Activated CD8-positive, alpha-beta T cell treated with anti-CD3 and anti-CD28 coated beads for 36 hours (primary cell): Measurements from ENCODE around the gene TRPC4AP. TPM values are rescaled to one million over a fixed set of nuclear protein-coding genes. Genes with fewer than 3 reads are reported as not detected.
A peak's percentile ranks its signal among the peaks of the same experiment; 100 is the strongest.

ENCODE experiments used
- ATAC-seq: fragments of 200-7000 bp; cut with Tn5 transposase; one replicate; pipeline ENCODE4 v1.10.0; 2021; ENCODE audit warnings: mild to moderate bottlenecking, moderate library complexity
- CTCF ChIA-PET: fragments of 350-600 bp; sonication (Branson Sonifier 250); formaldehyde crosslinking; loops from one replicate; lab custom pipeline; 2021; ENCODE audit warnings: antibody characterized with exemption; lab: Charles Lee
- POLR2A ChIA-PET: fragments of 350-600 bp; sonication (Branson Sonifier 250); formaldehyde crosslinking; loops from one replicate; lab custom pipeline; 2021; ENCODE audit warnings: antibody characterized with exemption; lab: Charles Lee
- DNase-seq: peaks from one replicate; pipeline ENCODE4 v3.0.0-alpha.2; 2020
- H3K27ac Mint-ChIP-seq: one replicate; pipeline ENCODE4 v1.8.0; 2021; ENCODE audit warnings: mild to moderate bottlenecking, mixed read lengths
- H3K27me3 Mint-ChIP-seq: one replicate; pipeline ENCODE4 v1.8.0; 2021; ENCODE audit warnings: mixed read lengths
- H3K36me3 Mint-ChIP-seq: one replicate; pipeline ENCODE4 v1.8.0; 2021; ENCODE audit warnings: low read depth, mixed read lengths
- H3K4me1 Mint-ChIP-seq: one replicate; pipeline ENCODE4 v1.8.0; 2021; ENCODE audit warnings: low read depth, mixed read lengths
- H3K4me3 Mint-ChIP-seq: one replicate; pipeline ENCODE4 v1.8.0; 2021; ENCODE audit warnings: mild to moderate bottlenecking, moderate library complexity, mixed read lengths
- H3K9me3 Mint-ChIP-seq: one replicate; pipeline ENCODE4 v1.8.0; 2021; ENCODE audit warnings: mixed read lengths
- intact Hi-C: fragments of 100-400 bp; cut with micrococcal nuclease; formaldehyde crosslinking; loops from one replicate; pipeline ENCODE4 v1.10.0; 2022
- total RNA-seq, 2 experiments: library from RNA; stranded (reverse); gene quantifications; one replicate each; pipeline ENCODE4 v1.2.3, GENCODE V29; 2021
- TF ChIP-seq, protein P1 (sequence below): fragments of 200-600 bp; IDR thresholded peaks from one replicate; pipeline ENCODE4 v1.8.0; 2022; ENCODE audit warnings: antibody characterized with exemption, mild to moderate bottlenecking

Gene TRPC4AP
- total RNA-seq, 2 experiments from 2014 or later = 34.2 to 38.2 TPM

DNA sequence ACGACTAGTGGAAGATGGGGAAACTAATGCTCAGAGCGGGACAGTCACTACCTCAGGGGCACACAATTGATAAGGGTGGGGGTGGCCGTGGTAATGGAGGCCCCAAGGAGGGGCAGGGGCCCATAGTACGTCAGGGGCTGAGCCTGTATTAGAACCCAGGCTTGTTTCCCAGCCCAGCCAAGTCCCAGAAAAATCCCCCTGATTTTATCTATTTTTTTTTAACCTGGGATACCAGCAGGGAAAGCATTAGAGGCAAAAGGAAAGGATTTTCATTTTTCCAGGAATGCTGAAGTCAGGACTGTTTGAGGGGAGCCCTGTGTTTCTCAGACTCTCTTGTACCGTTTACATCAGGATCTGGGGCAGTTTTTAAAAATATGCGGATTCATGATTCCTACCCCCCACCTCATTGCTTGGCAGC is 136.6 kb downstream of the TRPC4AP start:
- H3K27ac Mint-ChIP-seq = peak overlapping the region; percentile 97
- intact Hi-C loops = loop anchor here (5.0 kb wide), 1 partner anchor 124 kb away; no protein-coding TSS in a partner anchor
- TF ChIP-seq, protein P1, sequence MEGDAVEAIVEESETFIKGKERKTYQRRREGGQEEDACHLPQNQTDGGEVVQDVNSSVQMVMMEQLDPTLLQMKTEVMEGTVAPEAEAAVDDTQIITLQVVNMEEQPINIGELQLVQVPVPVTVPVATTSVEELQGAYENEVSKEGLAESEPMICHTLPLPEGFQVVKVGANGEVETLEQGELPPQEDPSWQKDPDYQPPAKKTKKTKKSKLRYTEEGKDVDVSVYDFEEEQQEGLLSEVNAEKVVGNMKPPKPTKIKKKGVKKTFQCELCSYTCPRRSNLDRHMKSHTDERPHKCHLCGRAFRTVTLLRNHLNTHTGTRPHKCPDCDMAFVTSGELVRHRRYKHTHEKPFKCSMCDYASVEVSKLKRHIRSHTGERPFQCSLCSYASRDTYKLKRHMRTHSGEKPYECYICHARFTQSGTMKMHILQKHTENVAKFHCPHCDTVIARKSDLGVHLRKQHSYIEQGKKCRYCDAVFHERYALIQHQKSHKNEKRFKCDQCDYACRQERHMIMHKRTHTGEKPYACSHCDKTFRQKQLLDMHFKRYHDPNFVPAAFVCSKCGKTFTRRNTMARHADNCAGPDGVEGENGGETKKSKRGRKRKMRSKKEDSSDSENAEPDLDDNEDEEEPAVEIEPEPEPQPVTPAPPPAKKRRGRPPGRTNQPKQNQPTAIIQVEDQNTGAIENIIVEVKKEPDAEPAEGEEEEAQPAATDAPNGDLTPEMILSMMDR = no peak
- H3K36me3 Mint-ChIP-seq = peaks cover 4% of the 10 kb centered on the region
- DNase-seq (no peak), ATAC-seq (no peak)
- H3K27me3 Mint-ChIP-seq = no peaks in the 10 kb centered on the region
- H3K4me3 Mint-ChIP-seq = peak overlapping the region; percentile 99
- H3K4me1 Mint-ChIP-seq = peaks cover 31% of the 10 kb centered on the region
- CTCF ChIA-PET = interaction anchor here (0.9 to 6.5 kb wide), 11 partner anchors 10 to 140 kb away, joined by 3 to 94 read pairs (median 3); partner anchors contain the start of genes ACSS2 and GGT7
- H3K9me3 Mint-ChIP-seq = no peaks in the 10 kb centered on the region
- POLR2A ChIA-PET = interaction anchor here (1.1 to 2.5 kb wide), 4 partner anchors 13 to 109 kb away, joined by 3 to 8 read pairs (median 4); partner anchors contain the start of gene ACSS2

DNA sequence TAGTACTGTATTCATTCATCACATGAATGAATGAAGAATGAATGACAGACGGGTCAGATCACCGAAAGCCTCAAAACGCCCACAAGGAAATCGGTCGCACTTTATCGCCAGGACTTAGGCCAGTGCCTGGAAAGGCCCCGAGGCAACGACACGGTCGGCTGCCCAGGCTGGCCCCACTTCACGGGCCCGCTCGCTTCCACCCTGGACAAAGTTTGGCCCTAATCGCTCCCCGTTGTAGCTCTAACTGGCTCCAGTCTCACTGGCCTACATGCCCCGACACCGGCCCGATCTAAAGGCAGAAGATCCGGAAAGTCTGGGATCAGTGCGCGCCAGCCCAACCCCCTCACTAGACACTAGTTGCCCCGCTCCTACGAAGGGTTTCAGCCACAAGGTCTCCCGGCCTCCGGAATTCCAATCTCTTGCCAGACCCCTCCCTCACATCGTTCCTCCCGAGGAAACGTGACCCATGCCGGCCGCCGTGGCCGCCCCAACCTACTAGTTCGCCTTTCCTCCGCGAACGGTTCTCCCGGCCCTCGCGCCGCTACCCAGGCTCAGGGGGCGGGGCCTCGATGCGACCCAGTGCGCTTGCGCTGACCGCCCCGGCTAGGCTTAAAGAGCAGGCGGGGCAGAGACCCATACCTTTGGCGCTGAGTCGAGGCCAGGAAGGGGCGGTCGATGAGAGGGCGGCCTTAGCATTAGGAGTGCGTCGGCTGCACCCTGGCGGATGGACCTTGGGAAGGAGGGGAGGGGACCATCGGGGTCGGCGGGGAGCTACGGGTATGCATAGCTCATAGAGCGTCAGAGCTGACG is 137.2 kb downstream of the TRPC4AP start, which contains the start of the genes GSS and MYH7B:
GSS (minus strand) TSS at position 576 of the 810 bp plus-strand sequence. CDS start 3,954 bp downstream, outside the sequence.
MYH7B (plus strand) TSS at position 638 of the 810 bp plus-strand sequence. CDS start 22,138 bp downstream, outside the sequence.
- peak; percentile 99 for DNase-seq
- peak; percentile 94 for ATAC-seq
- Mint-ChIP-seq H3K27ac (peak within 1 kb of the TSS; percentile 97), H3K9me3 (no peaks in the 10 kb centered on the region), H3K27me3 (no peaks in the 10 kb centered on the region), H3K4me1 (peaks cover 26% of the 10 kb centered on the region), H3K4me3 (peak within 1 kb of the TSS; percentile 99), H3K36me3 (peaks cover 4% of the 10 kb centered on the region)
- TF ChIP-seq, protein P1 = peak; percentile 45
- POLR2A ChIA-PET = interaction anchor here (1.0 to 2.5 kb wide), 6 partner anchors 14 to 109 kb away, joined by 3 to 8 read pairs (median 4); partner anchors contain the start of gene ACSS2
- CTCF ChIA-PET = interaction anchor here (0.9 to 6.5 kb wide), 11 partner anchors 9 to 141 kb away, joined by 3 to 94 read pairs (median 3); partner anchors contain the start of genes ACSS2 and GGT7
- intact Hi-C loops = loop anchor here (5.0 kb wide), 1 partner anchor 123 kb away; no protein-coding TSS in a partner anchor

DNA sequence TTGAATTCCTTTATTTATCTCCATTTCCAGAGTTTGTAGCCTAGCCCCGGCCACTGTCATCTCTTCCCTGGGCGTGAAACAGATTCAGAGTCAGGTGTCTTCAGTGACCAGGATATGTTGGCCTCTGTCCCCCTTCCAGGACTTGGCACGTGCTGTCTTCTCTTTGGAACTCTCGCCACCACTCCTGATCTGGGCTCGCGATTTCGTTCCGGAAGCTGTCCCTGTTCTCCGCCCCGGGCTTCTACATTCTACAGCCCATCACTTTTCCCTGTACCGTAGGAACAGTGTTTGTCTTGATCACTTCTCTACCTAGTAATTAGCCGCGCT is 137.7 kb downstream of the TRPC4AP start:
- Mint-ChIP-seq H3K4me3 (peak overlapping the region; percentile 99), H3K4me1 (peaks cover 26% of the 10 kb centered on the region), H3K9me3 (no peaks in the 10 kb centered on the region), H3K27ac (peak overlapping the region; percentile 97), H3K27me3 (no peaks in the 10 kb centered on the region), H3K36me3 (peaks cover 8% of the 10 kb centered on the region)
- DNase-seq (no peak), ATAC-seq (no peak)
- TF ChIP-seq, protein P1 = no peak
- intact Hi-C loops = loop anchor here (5.0 kb wide), 1 partner anchor 123 kb away; no protein-coding TSS in a partner anchor
- ChIA-PET POLR2A (interaction anchor here (1.0 to 2.5 kb wide), 6 partner anchors 13 to 108 kb away, joined by 3 to 8 read pairs (median 4); partner anchors contain the start of gene ACSS2), CTCF (interaction anchor here (1.5 to 6.5 kb wide), 3 partner anchors 8 to 81 kb away, joined by 3 to 94 read pairs (median 6); partner anchors contain the start of genes ACSS2 and GGT7)

DNA sequence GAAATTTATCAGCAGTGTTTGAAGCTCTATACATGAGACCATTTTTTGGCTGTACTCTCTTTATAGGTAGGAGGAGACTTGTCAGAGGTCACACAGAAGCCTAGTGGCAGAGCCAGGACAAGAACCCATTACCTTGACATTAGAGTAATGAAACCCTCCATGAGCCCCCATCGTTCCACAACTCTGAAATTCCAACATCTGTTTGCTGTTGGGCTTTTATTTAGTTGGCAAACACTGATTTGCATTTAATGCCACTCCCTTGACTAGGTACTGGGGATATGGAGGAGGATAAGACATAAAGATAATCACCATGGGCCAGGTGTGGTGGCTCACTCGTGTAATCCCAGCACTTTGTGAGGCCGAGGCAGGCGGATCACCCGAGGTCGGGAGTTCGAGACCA is 138.6 kb downstream of the TRPC4AP start:
- no peak for DNase-seq
- ChIA-PET POLR2A (no interaction called here), CTCF (interaction anchor here (6.5 kb wide), 1 partner anchor 80 kb away, joined by 94 read pairs; the partner anchor contains the start of genes ACSS2 and GGT7)
- Mint-ChIP-seq H3K4me3 (peak overlapping the region; percentile 39), H3K27ac (no peak overlapping the region), H3K4me1 (peaks cover 26% of the 10 kb centered on the region), H3K27me3 (no peaks in the 10 kb centered on the region), H3K9me3 (no peaks in the 10 kb centered on the region), H3K36me3 (peaks cover 13% of the 10 kb centered on the region)
- ATAC-seq = no peak
- TF ChIP-seq, protein P1 = no peak
- intact Hi-C loops = no loop called here
